ENCODE results near the gene CYREN.

GRCh38 chr7:135204341-135204749 is 33.8 kb upstream of the CYREN start:
- TF ChIP-seq, protein P1, sequence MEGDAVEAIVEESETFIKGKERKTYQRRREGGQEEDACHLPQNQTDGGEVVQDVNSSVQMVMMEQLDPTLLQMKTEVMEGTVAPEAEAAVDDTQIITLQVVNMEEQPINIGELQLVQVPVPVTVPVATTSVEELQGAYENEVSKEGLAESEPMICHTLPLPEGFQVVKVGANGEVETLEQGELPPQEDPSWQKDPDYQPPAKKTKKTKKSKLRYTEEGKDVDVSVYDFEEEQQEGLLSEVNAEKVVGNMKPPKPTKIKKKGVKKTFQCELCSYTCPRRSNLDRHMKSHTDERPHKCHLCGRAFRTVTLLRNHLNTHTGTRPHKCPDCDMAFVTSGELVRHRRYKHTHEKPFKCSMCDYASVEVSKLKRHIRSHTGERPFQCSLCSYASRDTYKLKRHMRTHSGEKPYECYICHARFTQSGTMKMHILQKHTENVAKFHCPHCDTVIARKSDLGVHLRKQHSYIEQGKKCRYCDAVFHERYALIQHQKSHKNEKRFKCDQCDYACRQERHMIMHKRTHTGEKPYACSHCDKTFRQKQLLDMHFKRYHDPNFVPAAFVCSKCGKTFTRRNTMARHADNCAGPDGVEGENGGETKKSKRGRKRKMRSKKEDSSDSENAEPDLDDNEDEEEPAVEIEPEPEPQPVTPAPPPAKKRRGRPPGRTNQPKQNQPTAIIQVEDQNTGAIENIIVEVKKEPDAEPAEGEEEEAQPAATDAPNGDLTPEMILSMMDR (IDR thresholded peaks at IDR 0.05; ENCODE audit: insufficient read depth, low read length, poor library complexity, severe bottlenecking): no peak
- no peak for TF ChIP-seq EZH2phosphoT487 (conservative IDR thresholded peaks at IDR 0.05; ENCODE audit: low read length)
